Loucy (cell line): Measurements from ENCODE around the gene CASZ1.

Experiments
- H2AFZ ChIP-seq: fragments of 200-600 bp; sonication (generic); 2 replicates; pipeline ENCODE4 v1.6.0; 2016; ENCODE audit warnings: antibody characterized with exemption, mild to moderate bottlenecking, low read length, moderate library complexity
- H3F3A ChIP-seq: fragments of 200-600 bp; 2 replicates; pipeline ENCODE4 v1.6.0; 2016; ENCODE audit warnings: antibody characterized with exemption, low read depth, mild to moderate bottlenecking
- H3K27me3 ChIP-seq: fragments of 200-600 bp; sonication (generic); 2 replicates; pipeline ENCODE4 v1.6.1; 2014; ENCODE audit warnings: low read length, mild to moderate bottlenecking; ENCODE audit not compliant: insufficient read depth, poor library complexity, severe bottlenecking
- H3K36me3 ChIP-seq: fragments of 200-600 bp; sonication (generic); 2 replicates; pipeline ENCODE4 v1.6.1; 2016; ENCODE audit warnings: low read length; ENCODE audit not compliant: insufficient read depth
- H3K4me1 ChIP-seq: fragments of 200-600 bp; sonication (generic); 2 replicates; pipeline ENCODE4 v1.5.1; 2014; ENCODE audit warnings: low read length, mild to moderate bottlenecking; ENCODE audit not compliant: insufficient read depth, poor library complexity, severe bottlenecking
- H3K4me2 ChIP-seq: fragments of 200-600 bp; sonication (generic); 2 replicates; pipeline ENCODE4 v1.6.0; 2014; ENCODE audit warnings: antibody characterized with exemption, low read length, low read depth, mild to moderate bottlenecking; ENCODE audit not compliant: poor library complexity, severe bottlenecking
- H3K4me3 ChIP-seq: fragments of 200-600 bp; sonication (generic); 2 replicates; pipeline ENCODE4 v1.5.1; 2014; ENCODE audit warnings: low read length, mild to moderate bottlenecking, mixed read lengths; ENCODE audit not compliant: poor library complexity, severe bottlenecking
- H3K79me2 ChIP-seq: fragments of 200-600 bp; sonication (generic); 2 replicates; pipeline ENCODE4 v1.6.1; 2014; ENCODE audit warnings: low read length; ENCODE audit not compliant: insufficient read depth
- H3K9ac ChIP-seq: fragments of 200-600 bp; sonication (generic); 2 replicates; pipeline ENCODE4 v1.6.0; 2014; ENCODE audit warnings: mild to moderate bottlenecking, low read depth, low read length, moderate library complexity; ENCODE audit not compliant: poor library complexity, severe bottlenecking
- H3K9me2 ChIP-seq: fragments of 200-600 bp; sonication (generic); replicated peaks from 2 replicates; pipeline ENCODE4 v1.6.1; 2016; ENCODE audit warnings: low read depth, low read length, mixed read lengths
- H3K9me3 ChIP-seq: fragments of 200-600 bp; sonication (generic); 2 replicates; pipeline ENCODE4 v1.6.1; 2014; ENCODE audit warnings: mild to moderate bottlenecking, antibody characterized with exemption, low read length, low read depth; ENCODE audit not compliant: insufficient read depth
- H4K20me1 ChIP-seq: fragments of 200-600 bp; sonication (generic); 2 replicates; pipeline ENCODE4 v1.6.0; 2014; ENCODE audit warnings: antibody characterized with exemption, low read length, mild to moderate bottlenecking; ENCODE audit not compliant: insufficient read depth, poor library complexity, severe bottlenecking
- CTCF ChIP-seq: fragments of 200-600 bp; sonication (generic); conservative IDR thresholded peaks from 2 replicates; pipeline ENCODE4 v1.5.1; 2014; ENCODE audit warnings: mild to moderate bottlenecking, antibody characterized with exemption, low read length
- EZH2phosphoT487 ChIP-seq: fragments of 200-600 bp; IDR thresholded peaks from 2 replicates; pipeline ENCODE4 v1.6.1; 2018; ENCODE audit warnings: antibody characterized with exemption, mild to moderate bottlenecking, moderate library complexity, borderline replicate concordance

The CASZ1 gene

GRCh38 chr1:10602936-10603335 lies 193.5 kb downstream of the CASZ1 start:
- peaks cover 21% of the 10 kb centered on the region; the same call in 1 of the 2 replicates for H3K36me3 ChIP-seq

GRCh38 chr1:10601342-10602070 lies 194.9 kb downstream of the CASZ1 start:
- no peak for TF ChIP-seq EZH2phosphoT487
- no peak for TF ChIP-seq CTCF
- no peaks in the 10 kb centered on the region for H3K9me3 ChIP-seq
- H4K20me1 ChIP-seq, result no peaks in the 10 kb centered on the region
- H3K36me3 ChIP-seq, result peaks cover 21% of the 10 kb centered on the region; the same call in 1 of the 2 replicates
- no peak overlapping the region for H2AFZ ChIP-seq
- no peak overlapping the region for H3K4me2 ChIP-seq
- no peaks in the 10 kb centered on the region for H3K79me2 ChIP-seq
- H3K9me2 ChIP-seq, result no peaks in the 10 kb centered on the region
- H3K4me1 ChIP-seq, result peaks cover 5% of the 10 kb centered on the region
- no peak overlapping the region for H3K9ac ChIP-seq
- no peak overlapping the region for H3K4me3 ChIP-seq
- no peaks in the 10 kb centered on the region for H3F3A ChIP-seq
- no peaks in the 10 kb centered on the region for H3K27me3 ChIP-seq

More at GRCh38 chr1:10602936-10603335, 193.5 kb downstream of the CASZ1 start:
- no peaks in the 10 kb centered on the region for H3F3A ChIP-seq
- H2AFZ ChIP-seq, result no peak overlapping the region
- TF ChIP-seq EZH2phosphoT487, result no peak
- no peak for TF ChIP-seq CTCF
- no peak overlapping the region for H3K4me3 ChIP-seq
- H3K9me3 ChIP-seq, result no peaks in the 10 kb centered on the region
- no peaks in the 10 kb centered on the region for H4K20me1 ChIP-seq
- no peak overlapping the region for H3K9ac ChIP-seq
- no peaks in the 10 kb centered on the region for H3K9me2 ChIP-seq
- H3K79me2 ChIP-seq, result no peaks in the 10 kb centered on the region
- no peak overlapping the region for H3K4me2 ChIP-seq
- H3K27me3 ChIP-seq, result no peaks in the 10 kb centered on the region
- H3K4me1 ChIP-seq, result peaks cover 5% of the 10 kb centered on the region

GRCh38 chr1:10599194-10599861 lies 197.1 kb downstream of the CASZ1 start:
- Histone ChIP-seq H2AFZ (no peak overlapping the region), H3K4me3 (no peak overlapping the region), H3K36me3 (peaks cover 15% of the 10 kb centered on the region; the same call in 1 of the 2 replicates), H3F3A (no peaks in the 10 kb centered on the region), H3K9me3 (no peaks in the 10 kb centered on the region), H3K27me3 (no peaks in the 10 kb centered on the region), H3K4me1 (peaks cover 5% of the 10 kb centered on the region), H3K9me2 (no peaks in the 10 kb centered on the region), H3K9ac (no peak overlapping the region), H3K4me2 (no peak overlapping the region), H3K79me2 (no peaks in the 10 kb centered on the region), H4K20me1 (no peaks in the 10 kb centered on the region)
- TF ChIP-seq CTCF (no peak), EZH2phosphoT487 (no peak)
